WERI-Rb-1 (cell line): ENCODE measurements around the gene TUBGCP3.

Source experiments
- DNase-seq: peaks from one replicate; pipeline ENCODE4 v3.0.0-alpha.2; 2020
- H3K27ac ChIP-seq: fragments of 250-450 bp; sonication (Bioruptor Pico); 2 replicates; pipeline ENCODE4 v1.5.1; 2020; ENCODE audit warnings: mild to moderate bottlenecking, moderate library complexity
- H3K27me3 ChIP-seq: fragments of 250-450 bp; sonication (Bioruptor Pico); 2 replicates; pipeline ENCODE4 v1.5.1; 2021; ENCODE audit warnings: mild to moderate bottlenecking, low read depth, moderate library complexity; ENCODE audit not compliant: insufficient read depth, severe bottlenecking
- H3K36me3 ChIP-seq: fragments of 250-450 bp; sonication (Bioruptor Pico); 2 replicates; pipeline ENCODE4 v1.5.1; 2020; ENCODE audit warnings: mild to moderate bottlenecking, moderate library complexity
- H3K4me3 ChIP-seq: 2 replicates; pipeline ENCODE4 v1.5.1; 2011; ENCODE audit warnings: low read depth, mild to moderate bottlenecking, control low read depth, low read length
- H3K9me3 ChIP-seq: fragments of 250-450 bp; sonication (Bioruptor Pico); 2 replicates; pipeline ENCODE4 v1.5.1; 2021; ENCODE audit warnings: mild to moderate bottlenecking, moderate library complexity; ENCODE audit not compliant: severe bottlenecking
- CTCF ChIP-seq: IDR thresholded peaks from 2 replicates; pipeline ENCODE4 v1.5.1; 2011; ENCODE audit warnings: low read depth, mild to moderate bottlenecking, control low read depth, inconsistent platforms, low read length

The TUBGCP3 gene

DNA sequence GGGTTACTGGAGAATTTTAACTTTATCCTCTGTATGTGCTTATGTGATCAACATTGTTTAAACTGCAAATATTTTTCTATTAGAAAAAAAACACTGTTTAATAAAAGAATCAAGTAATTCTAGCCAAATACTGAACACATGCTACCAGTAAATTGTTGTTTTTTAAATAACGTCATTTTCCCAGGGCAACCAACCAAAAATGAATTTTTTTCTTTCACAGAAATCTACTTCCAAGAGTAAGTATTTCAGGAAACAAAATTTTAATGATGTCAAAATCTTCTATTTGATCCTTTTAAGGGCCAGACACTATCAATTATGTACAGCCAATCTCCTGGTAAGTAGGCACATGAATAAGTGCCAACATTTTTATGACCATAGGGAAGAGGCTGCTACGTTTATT is 57.1 kb downstream of the TUBGCP3 start:
- Histone ChIP-seq H3K36me3 (peaks cover 18% of the 10 kb centered on the region), H3K27ac (no peak overlapping the region), H3K27me3 (no peaks in the 10 kb centered on the region), H3K4me3 (no peak overlapping the region), H3K9me3 (no peaks in the 10 kb centered on the region)
- TF ChIP-seq CTCF, result no peak
- DNase-seq, result no peak

DNA sequence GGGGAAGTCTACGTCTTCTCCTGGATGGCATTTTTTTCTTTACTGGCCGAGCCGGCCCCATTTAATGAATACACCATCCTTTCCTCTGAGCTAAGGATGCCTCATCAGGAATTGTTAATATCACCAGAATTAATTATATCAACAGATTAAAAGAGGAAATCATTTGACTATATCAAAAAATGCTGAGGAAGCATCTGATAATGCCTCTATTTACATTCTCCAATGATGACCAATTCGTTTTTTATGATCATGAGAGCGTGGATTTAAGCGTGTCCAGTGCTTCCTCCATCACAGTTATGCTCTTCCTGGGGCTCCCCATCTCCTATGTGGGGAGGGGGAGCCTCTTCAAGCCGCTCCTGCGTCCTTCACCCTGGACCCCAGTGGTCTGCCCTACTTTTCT is 58.7 kb downstream of the TUBGCP3 start:
- Histone ChIP-seq H3K4me3 (no peak overlapping the region), H3K27ac (no peak overlapping the region), H3K9me3 (no peaks in the 10 kb centered on the region), H3K36me3 (peaks cover 33% of the 10 kb centered on the region), H3K27me3 (no peaks in the 10 kb centered on the region)
- no peak for DNase-seq
- no peak for TF ChIP-seq CTCF

DNA sequence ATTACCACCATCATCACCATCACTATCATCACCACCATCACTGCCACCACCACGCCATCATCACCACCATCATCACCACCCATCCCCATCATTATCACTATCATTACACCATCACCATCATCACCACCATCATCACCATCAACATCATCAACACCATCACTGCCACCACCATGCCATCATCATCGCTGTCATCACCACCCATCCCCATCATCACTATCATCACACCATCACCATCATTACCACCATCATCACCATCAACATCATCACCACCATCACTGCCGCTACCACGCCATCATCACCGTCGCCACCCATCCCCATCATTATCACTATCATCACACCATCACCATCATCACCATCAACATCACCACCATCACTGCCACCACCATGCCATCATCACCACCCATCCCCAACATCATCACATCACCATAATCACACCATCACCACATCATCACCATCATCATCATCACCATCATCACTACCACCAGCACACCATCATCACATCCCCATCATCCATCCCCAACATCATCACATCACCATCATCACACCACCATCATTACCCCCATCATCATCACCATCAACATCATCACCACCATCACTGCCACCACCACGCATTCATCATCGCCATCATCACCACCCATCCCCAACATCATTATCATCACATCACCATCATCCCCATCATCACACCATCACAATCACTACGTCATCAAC is 61.7 kb downstream of the TUBGCP3 start:
- Histone ChIP-seq H3K4me3 (no peak overlapping the region), H3K27me3 (no peaks in the 10 kb centered on the region), H3K36me3 (peaks cover 60% of the 10 kb centered on the region), H3K27ac (no peak overlapping the region), H3K9me3 (no peaks in the 10 kb centered on the region)
- TF ChIP-seq CTCF, result no peak
- no peak for DNase-seq

DNA sequence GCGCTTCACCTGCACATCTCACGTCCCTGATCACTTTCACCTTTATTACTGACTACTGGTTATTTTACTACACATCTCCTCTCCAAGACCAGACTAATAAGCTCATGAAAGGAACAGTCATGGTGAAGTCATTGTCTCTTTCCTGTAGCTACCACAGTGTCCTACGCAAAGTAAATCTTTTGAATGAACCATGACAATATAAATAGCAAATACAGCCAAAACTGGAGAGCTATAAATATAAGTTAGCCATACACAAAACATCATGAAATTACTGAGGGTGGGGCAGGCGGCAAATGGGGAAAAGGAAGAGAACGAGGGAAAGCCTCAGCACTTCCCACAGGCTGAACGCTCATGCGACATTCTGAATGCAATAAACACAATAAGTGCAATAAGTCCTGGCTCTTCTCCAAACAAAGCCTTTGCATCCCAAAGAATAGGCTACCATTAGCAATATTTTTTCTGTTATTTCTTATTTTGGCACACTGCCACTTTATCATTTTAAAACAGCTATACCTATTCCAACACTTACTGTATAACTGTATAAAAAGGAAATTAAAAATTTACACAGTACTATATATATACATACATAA is 62.5 kb downstream of the TUBGCP3 start:
- H3K27me3 ChIP-seq, result no peaks in the 10 kb centered on the region
- H3K27ac ChIP-seq, result no peak overlapping the region
- H3K36me3 ChIP-seq, result peaks cover 69% of the 10 kb centered on the region
- TF ChIP-seq CTCF, result no peak
- no peak for DNase-seq
- no peaks in the 10 kb centered on the region for H3K9me3 ChIP-seq
- no peak overlapping the region for H3K4me3 ChIP-seq

- peaks cover 96% of the 10 kb centered on the region for H3K36me3 ChIP-seq
- no peaks in the 10 kb centered on the region for H3K9me3 ChIP-seq
- no peak for DNase-seq
- no peak for TF ChIP-seq CTCF
- no peak overlapping the region for H3K4me3 ChIP-seq
- H3K27ac ChIP-seq, result no peak overlapping the region
- no peaks in the 10 kb centered on the region for H3K27me3 ChIP-seq
These were observed 65.4 kb downstream of the TUBGCP3 start for GRCh38 chr13:112522578-112522977.
